Activated T-cell treated with anti-CD3 and anti-CD28 coated beads, Interleukin-2, amount 50 U/mL, for 24 hours (primary cell): Measurements from ENCODE around the gene POLR3GL.
"Not testable (repeated sequence)": the region's sequence is repeated elsewhere in the genome, so short reads cannot be mapped to it uniquely, and the experiment has no call there.

ENCODE experiments used
- DNase-seq: peaks from one replicate; pipeline ENCODE4 v3.0.0-alpha.2; 2020
- H3K27ac Mint-ChIP-seq: 2 replicates; pipeline ENCODE4 v1.8.0; 2020; ENCODE audit warnings: mild to moderate bottlenecking, mixed read lengths
- H3K27me3 Mint-ChIP-seq: 2 replicates; pipeline ENCODE4 v1.8.0; 2020; ENCODE audit warnings: mixed read lengths
- H3K36me3 Mint-ChIP-seq: 2 replicates; pipeline ENCODE4 v1.8.0; 2020; ENCODE audit warnings: low read depth, mixed read lengths
- H3K4me1 Mint-ChIP-seq: 2 replicates; pipeline ENCODE4 v1.8.0; 2020; ENCODE audit warnings: low read depth, mixed read lengths
- H3K4me3 Mint-ChIP-seq: 2 replicates; pipeline ENCODE4 v1.8.0; 2020; ENCODE audit warnings: mild to moderate bottlenecking, moderate library complexity, mixed read lengths
- H3K9me3 Mint-ChIP-seq: 2 replicates; pipeline ENCODE4 v1.8.0; 2020; ENCODE audit warnings: mixed read lengths

The POLR3GL gene

GRCh38 chr1:146022403-146023127 lies 58.1 kb downstream of the POLR3GL start:
- no peak for DNase-seq
- Mint-ChIP-seq H3K27me3 (peaks cover 65% of the 10 kb centered on the region), H3K9me3 (no peaks in the 10 kb centered on the region), H3K4me3 (no peak overlapping the region), H3K4me1 (peaks cover 8% of the 10 kb centered on the region), H3K27ac (no peak overlapping the region), H3K36me3 (no peaks in the 10 kb centered on the region)

GRCh38 chr1:146025787-146026495 lies 61.5 kb downstream of the POLR3GL start:
- H3K4me3 Mint-ChIP-seq, H3K4me1 Mint-ChIP-seq, DNase-seq, H3K36me3 Mint-ChIP-seq, H3K27ac Mint-ChIP-seq, H3K9me3 Mint-ChIP-seq: not testable (repeated sequence)
- H3K27me3 Mint-ChIP-seq, result peaks cover 41% of the 10 kb centered on the region

GRCh38 chr1:146026650-146027049 lies 62.2 kb downstream of the POLR3GL start:
- H3K36me3 Mint-ChIP-seq, DNase-seq, H3K4me3 Mint-ChIP-seq, H3K4me1 Mint-ChIP-seq, H3K27ac Mint-ChIP-seq, H3K9me3 Mint-ChIP-seq: not testable (repeated sequence)
- peaks cover 35% of the 10 kb centered on the region for H3K27me3 Mint-ChIP-seq
